T-helper 1 cell treated with Interleukin-12 subunit alpha and Interleukin-12 subunit beta and Interleukin-4 antibody, amounts not matched to agents 30 μg/mL and 1 μg/mL, for 36 hours (primary cell): ENCODE data around the gene PDE6A.
A peak's percentile ranks its signal among the peaks of the same experiment; 100 is the strongest.

Experiments
- H3K27ac Mint-ChIP-seq: one replicate; pipeline ENCODE4 v1.8.0; 2021; ENCODE audit warnings: mild to moderate bottlenecking, mixed read lengths
- H3K27me3 Mint-ChIP-seq: one replicate; pipeline ENCODE4 v1.8.0; 2021; ENCODE audit warnings: low read depth, mixed read lengths
- H3K36me3 Mint-ChIP-seq: one replicate; pipeline ENCODE4 v1.8.0; 2021; ENCODE audit warnings: low read depth, mixed read lengths
- H3K4me1 Mint-ChIP-seq: one replicate; pipeline ENCODE4 v1.8.0; 2021; ENCODE audit warnings: low read depth, mixed read lengths
- H3K4me3 Mint-ChIP-seq: one replicate; pipeline ENCODE4 v1.8.0; 2021; ENCODE audit warnings: mild to moderate bottlenecking, moderate library complexity, mixed read lengths
- H3K9me3 Mint-ChIP-seq: one replicate; pipeline ENCODE4 v1.8.0; 2021; ENCODE audit warnings: mixed read lengths

Gene PDE6A

GRCh38 chr5:149841851-149842793 lies 102.5 kb downstream of the PDE6A start:
- H3K27ac Mint-ChIP-seq: no peak overlapping the region
- H3K4me3 Mint-ChIP-seq: no peak overlapping the region
- H3K27me3 Mint-ChIP-seq: no peaks in the 10 kb centered on the region

GRCh38 chr5:149840226-149840825 lies 104.3 kb downstream of the PDE6A start:
- H3K27ac Mint-ChIP-seq: no peak overlapping the region
- no peaks in the 10 kb centered on the region for H3K4me1 Mint-ChIP-seq
- H3K36me3 Mint-ChIP-seq: peaks cover 2% of the 10 kb centered on the region
- H3K4me3 Mint-ChIP-seq: no peak overlapping the region
- no peaks in the 10 kb centered on the region for H3K27me3 Mint-ChIP-seq
- H3K9me3 Mint-ChIP-seq: no peaks in the 10 kb centered on the region

More at GRCh38 chr5:149841851-149842793, 102.5 kb downstream of the PDE6A start:
- Mint-ChIP-seq H3K36me3 (peaks cover 2% of the 10 kb centered on the region), H3K4me1 (no peaks in the 10 kb centered on the region), H3K9me3 (no peaks in the 10 kb centered on the region)

GRCh38 chr5:149839761-149840160 lies 104.8 kb downstream of the PDE6A start:
- Mint-ChIP-seq H3K9me3 (no peaks in the 10 kb centered on the region), H3K4me1 (no peaks in the 10 kb centered on the region), H3K27ac (no peak overlapping the region), H3K4me3 (no peak overlapping the region), H3K36me3 (peaks cover 2% of the 10 kb centered on the region), H3K27me3 (no peaks in the 10 kb centered on the region)

- peaks cover 2% of the 10 kb centered on the region for H3K36me3 Mint-ChIP-seq
- H3K9me3 Mint-ChIP-seq: no peaks in the 10 kb centered on the region
- no peak overlapping the region for H3K27ac Mint-ChIP-seq
- H3K27me3 Mint-ChIP-seq: no peaks in the 10 kb centered on the region
- peaks cover 2% of the 10 kb centered on the region for H3K4me1 Mint-ChIP-seq
- no peak overlapping the region for H3K4me3 Mint-ChIP-seq
These were observed 105.5 kb downstream of the PDE6A start for GRCh38 chr5:149838881-149839739.

GRCh38 chr5:149837680-149838269 lies 106.8 kb downstream of the PDE6A start:
- H3K27me3 Mint-ChIP-seq: no peaks in the 10 kb centered on the region
- H3K4me3 Mint-ChIP-seq: no peak overlapping the region
- peaks cover 2% of the 10 kb centered on the region for H3K4me1 Mint-ChIP-seq
- no peaks in the 10 kb centered on the region for H3K36me3 Mint-ChIP-seq
- H3K27ac Mint-ChIP-seq: no peak overlapping the region
- H3K9me3 Mint-ChIP-seq: no peaks in the 10 kb centered on the region

- Mint-ChIP-seq H3K9me3 (no peaks in the 10 kb centered on the region), H3K36me3 (no peaks in the 10 kb centered on the region), H3K27ac (no peak overlapping the region), H3K4me1 (peaks cover 5% of the 10 kb centered on the region), H3K27me3 (no peaks in the 10 kb centered on the region), H3K4me3 (no peak overlapping the region)
These were observed 108.0 kb downstream of the PDE6A start for GRCh38 chr5:149836451-149837139.

- no peaks in the 10 kb centered on the region for H3K9me3 Mint-ChIP-seq
- H3K36me3 Mint-ChIP-seq: no peaks in the 10 kb centered on the region
- H3K4me3 Mint-ChIP-seq: no peak overlapping the region
- H3K4me1 Mint-ChIP-seq: peaks cover 13% of the 10 kb centered on the region
- H3K27ac Mint-ChIP-seq: no peak overlapping the region
- no peaks in the 10 kb centered on the region for H3K27me3 Mint-ChIP-seq
These were observed 110.2 kb downstream of the PDE6A start for GRCh38 chr5:149834246-149834855.

- Mint-ChIP-seq H3K4me3 (no peak overlapping the region), H3K27ac (no peak overlapping the region), H3K9me3 (no peaks in the 10 kb centered on the region), H3K27me3 (no peaks in the 10 kb centered on the region), H3K4me1 (peaks cover 18% of the 10 kb centered on the region), H3K36me3 (no peaks in the 10 kb centered on the region)
These were observed 111.3 kb downstream of the PDE6A start for GRCh38 chr5:149833116-149833827.

- Mint-ChIP-seq H3K9me3 (no peaks in the 10 kb centered on the region), H3K27me3 (no peaks in the 10 kb centered on the region), H3K4me1 (peaks cover 19% of the 10 kb centered on the region), H3K4me3 (no peak overlapping the region), H3K27ac (no peak overlapping the region), H3K36me3 (no peaks in the 10 kb centered on the region)
These were observed 112.0 kb downstream of the PDE6A start for GRCh38 chr5:149832636-149833035.

GRCh38 chr5:149831492-149831891 lies 113.1 kb downstream of the PDE6A start:
- Mint-ChIP-seq H3K27ac (peak overlapping the region; percentile 73), H3K4me1 (peaks cover 19% of the 10 kb centered on the region), H3K36me3 (no peaks in the 10 kb centered on the region), H3K4me3 (no peak overlapping the region), H3K27me3 (no peaks in the 10 kb centered on the region), H3K9me3 (no peaks in the 10 kb centered on the region)

GRCh38 chr5:149830579-149830978 lies 114.0 kb downstream of the PDE6A start:
- Mint-ChIP-seq H3K27ac (no peak overlapping the region), H3K9me3 (no peaks in the 10 kb centered on the region), H3K27me3 (no peaks in the 10 kb centered on the region), H3K36me3 (no peaks in the 10 kb centered on the region), H3K4me1 (peaks cover 19% of the 10 kb centered on the region), H3K4me3 (no peak overlapping the region)

- no peaks in the 10 kb centered on the region for H3K27me3 Mint-ChIP-seq
- no peak overlapping the region for H3K27ac Mint-ChIP-seq
- H3K9me3 Mint-ChIP-seq: no peaks in the 10 kb centered on the region
- no peaks in the 10 kb centered on the region for H3K36me3 Mint-ChIP-seq
- no peak overlapping the region for H3K4me3 Mint-ChIP-seq
- H3K4me1 Mint-ChIP-seq: peaks cover 19% of the 10 kb centered on the region
These were observed 114.6 kb downstream of the PDE6A start for GRCh38 chr5:149829954-149830353.
